ENCODE data around the gene FES.
"Not testable (repeated sequence)": the region's sequence is repeated elsewhere in the genome, so short reads cannot be mapped to it uniquely, and the experiment has no call there.

Gene FES

DNA sequence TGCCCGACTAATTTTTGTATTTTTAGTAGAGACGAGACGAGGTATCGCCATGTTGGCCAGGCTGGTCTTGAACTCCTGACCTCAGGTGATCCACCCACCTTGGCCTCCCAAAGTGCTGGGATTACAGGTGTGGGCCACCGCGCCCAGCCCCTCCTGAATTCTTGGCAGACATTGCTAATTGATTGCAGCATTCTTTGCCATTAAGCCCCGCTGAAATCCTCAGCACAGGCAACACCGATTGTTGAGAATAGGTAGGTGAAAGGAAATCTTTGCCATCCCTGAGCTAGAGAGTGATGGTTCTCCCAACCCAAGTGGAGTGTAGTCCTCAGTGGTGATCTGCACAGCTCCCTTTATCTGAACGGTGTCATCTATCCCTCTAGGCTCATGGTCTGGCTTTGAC is 20.4 kb downstream of the FES start:
- TF ChIP-seq, protein P1, sequence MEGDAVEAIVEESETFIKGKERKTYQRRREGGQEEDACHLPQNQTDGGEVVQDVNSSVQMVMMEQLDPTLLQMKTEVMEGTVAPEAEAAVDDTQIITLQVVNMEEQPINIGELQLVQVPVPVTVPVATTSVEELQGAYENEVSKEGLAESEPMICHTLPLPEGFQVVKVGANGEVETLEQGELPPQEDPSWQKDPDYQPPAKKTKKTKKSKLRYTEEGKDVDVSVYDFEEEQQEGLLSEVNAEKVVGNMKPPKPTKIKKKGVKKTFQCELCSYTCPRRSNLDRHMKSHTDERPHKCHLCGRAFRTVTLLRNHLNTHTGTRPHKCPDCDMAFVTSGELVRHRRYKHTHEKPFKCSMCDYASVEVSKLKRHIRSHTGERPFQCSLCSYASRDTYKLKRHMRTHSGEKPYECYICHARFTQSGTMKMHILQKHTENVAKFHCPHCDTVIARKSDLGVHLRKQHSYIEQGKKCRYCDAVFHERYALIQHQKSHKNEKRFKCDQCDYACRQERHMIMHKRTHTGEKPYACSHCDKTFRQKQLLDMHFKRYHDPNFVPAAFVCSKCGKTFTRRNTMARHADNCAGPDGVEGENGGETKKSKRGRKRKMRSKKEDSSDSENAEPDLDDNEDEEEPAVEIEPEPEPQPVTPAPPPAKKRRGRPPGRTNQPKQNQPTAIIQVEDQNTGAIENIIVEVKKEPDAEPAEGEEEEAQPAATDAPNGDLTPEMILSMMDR (conservative IDR thresholded peaks at IDR 0.05; ENCODE audit: control insufficient read depth, insufficient read depth, low read depth, low read length): no peak
- no peak overlapping the region for H3K4me3 ChIP-seq (ENCODE audit: control insufficient read depth, low read depth, low read length)
- DNase-seq (ENCODE audit: low read depth): no peak

DNA sequence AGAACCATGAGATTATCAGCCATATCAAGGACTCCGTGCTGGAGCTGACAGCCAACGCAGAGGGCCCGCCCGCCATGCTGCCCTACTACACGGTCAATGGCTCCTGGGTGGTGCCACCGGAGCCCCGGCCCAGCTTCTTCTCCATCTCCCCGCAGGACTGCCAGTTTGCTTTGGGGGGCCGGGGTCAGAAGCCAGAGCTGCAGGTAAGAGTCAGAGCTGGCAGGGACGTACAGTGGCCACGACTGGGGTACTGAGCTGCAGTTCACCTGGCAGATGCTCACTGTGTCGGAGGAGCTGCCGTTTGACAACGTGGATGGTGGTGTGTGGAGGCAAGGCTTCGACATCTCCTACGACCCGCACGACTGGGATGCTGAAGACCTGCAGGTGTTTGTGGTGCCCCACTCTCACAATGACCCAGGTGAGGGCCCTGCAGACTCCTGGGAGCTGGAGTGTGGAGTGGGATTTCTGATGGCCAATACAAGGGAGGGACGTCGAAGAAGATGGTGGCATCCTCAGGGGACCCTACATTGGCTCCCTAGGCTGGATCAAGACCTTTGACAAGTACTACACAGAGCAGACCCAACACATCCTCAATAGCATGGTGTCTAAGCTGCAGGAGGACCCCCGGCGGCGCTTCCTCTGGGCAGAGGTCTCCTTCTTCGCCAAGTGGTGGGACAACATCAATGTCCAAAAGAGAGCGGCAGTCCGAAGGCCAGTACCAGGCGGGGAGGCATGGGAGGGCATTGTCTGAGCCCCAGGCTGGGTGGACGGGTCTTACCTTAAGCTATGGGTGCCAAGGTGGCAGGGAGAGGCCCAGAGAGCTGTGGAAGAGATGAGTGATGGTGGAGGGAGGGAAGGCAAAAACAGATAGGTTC is 21.2 kb downstream of the FES start:
- TF ChIP-seq, protein P1 (conservative IDR thresholded peaks at IDR 0.05; ENCODE audit: control insufficient read depth, insufficient read depth, low read depth, low read length): no peak
- DNase-seq (ENCODE audit: low read depth): no peak
- H3K4me3 ChIP-seq (ENCODE audit: control insufficient read depth, low read depth, low read length): no peak overlapping the region

DNA sequence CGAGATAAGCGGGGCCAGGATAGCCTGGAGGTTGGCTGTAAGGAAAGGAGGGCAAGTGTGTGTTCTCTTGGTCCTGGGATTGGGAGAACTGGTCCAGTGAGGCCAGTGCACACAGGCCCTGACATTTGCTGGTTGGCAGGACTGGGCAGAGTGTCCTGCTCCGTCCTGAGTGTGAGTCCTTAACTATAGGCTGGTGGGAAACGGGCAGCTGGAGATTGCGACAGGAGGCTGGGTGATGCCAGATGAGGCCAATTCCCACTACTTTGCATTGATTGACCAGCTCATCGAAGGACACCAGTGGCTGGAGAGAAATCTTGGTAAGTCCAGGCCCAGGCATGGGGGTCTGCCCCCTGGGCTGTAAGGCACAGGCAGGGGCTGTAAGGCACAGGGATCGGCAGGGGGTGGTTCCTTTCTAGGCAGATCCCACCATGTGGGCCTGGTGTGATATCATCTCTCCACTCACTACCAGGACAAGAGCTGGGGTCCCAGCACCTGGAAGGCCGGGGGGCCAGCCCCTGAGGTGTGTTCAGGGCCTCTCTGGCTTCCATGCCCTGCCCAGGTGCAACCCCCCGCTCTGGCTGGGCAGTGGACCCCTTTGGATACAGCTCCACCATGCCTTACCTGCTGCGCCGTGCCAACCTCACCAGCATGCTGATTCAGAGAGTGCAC is 22.0 kb downstream of the FES start:
- TF ChIP-seq, protein P1 (conservative IDR thresholded peaks at IDR 0.05; ENCODE audit: control insufficient read depth, insufficient read depth, low read depth, low read length): no peak
- no peak for DNase-seq (ENCODE audit: low read depth)
- no peak overlapping the region for H3K4me3 ChIP-seq (ENCODE audit: control insufficient read depth, low read depth, low read length)

DNA sequence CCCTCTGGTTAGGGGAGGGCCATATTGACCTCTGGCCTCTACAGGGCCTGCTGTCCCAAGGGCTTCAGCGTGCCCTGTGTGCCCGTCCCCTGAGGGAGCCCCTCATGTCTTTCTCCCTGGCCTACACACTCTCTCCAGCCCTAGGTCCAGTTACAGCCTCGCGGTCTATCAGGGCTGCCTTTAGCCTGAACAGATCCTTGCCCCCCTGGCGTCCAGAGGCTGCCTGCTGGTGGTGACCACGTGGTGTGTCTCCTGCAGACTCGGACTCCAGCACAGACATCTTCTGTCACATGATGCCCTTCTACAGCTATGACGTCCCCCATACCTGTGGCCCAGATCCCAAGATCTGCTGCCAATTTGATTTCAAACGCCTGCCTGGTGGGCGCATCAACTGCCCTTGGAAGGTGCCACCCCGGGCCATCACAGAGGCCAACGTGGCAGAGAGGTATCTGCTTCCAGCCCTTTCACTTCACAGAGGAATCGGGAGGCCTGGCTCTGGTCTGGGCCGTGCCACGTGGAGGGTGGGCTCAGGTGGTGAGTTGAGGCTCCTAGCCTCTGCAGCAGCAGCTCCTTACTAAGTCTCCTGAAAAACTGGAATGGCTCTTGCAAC is 22.9 kb downstream of the FES start:
- H3K4me3 ChIP-seq (ENCODE audit: control insufficient read depth, low read depth, low read length): no peak overlapping the region
- DNase-seq (ENCODE audit: low read depth): no peak
- TF ChIP-seq, protein P1 (conservative IDR thresholded peaks at IDR 0.05; ENCODE audit: control insufficient read depth, insufficient read depth, low read depth, low read length): no peak

DNA sequence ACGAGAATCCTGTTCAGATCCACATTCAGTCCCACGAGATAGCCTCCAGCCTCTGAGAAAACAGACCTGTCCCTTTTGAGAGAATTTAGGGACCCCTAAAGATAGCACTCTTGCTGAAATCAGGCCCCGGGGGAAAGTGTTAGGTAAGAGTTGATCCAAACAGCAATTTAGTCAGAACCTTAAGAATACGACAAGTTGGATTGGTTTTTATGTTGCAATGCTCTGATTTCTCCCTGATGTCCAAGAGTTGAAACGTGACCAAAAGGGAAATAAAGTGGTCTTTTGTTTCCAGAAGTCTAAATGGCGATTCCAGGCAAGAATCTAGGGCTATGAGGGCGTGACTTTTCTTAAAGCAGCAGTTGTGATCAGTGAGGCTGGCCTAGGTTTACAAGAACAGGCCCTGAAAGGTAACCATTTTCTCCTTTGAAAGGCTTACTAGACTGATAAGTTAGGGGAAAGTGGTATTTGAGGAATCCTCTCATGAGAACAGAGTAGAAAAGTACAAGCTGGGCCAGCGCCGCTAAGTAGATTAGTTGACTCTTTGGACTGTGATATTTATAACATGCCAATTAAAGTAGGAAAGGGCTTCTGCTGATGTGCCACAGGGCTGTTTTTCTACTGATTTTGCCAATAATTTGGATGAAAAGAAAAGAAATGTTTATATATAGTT is 23.7 kb downstream of the FES start:
- TF ChIP-seq, protein P1 (conservative IDR thresholded peaks at IDR 0.05; ENCODE audit: control insufficient read depth, insufficient read depth, low read depth, low read length): no peak
- DNase-seq (ENCODE audit: low read depth): no peak
- H3K4me3 ChIP-seq (ENCODE audit: control insufficient read depth, low read depth, low read length): no peak overlapping the region

DNA sequence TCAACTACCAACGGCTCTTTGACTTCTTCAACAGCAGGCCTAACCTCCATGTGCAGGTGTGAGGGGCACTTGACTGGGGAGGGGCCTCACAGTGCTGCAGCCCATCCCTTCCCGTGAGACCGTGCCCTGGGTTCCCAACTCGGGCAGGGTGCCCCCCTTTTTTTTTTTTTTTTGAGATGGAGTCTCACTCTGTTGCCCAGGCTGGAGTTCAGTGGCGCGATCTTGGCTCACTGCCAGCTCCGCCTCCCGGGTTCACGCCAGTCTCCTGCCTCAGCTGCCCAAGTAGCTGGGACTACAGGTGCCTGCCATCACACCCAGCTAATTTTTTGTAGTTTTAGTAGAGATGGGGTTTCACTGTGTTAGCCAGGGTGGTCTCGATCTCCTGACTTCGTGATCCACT is 25.1 kb downstream of the FES start:
- DNase-seq (ENCODE audit: low read depth); H3K4me3 ChIP-seq (ENCODE audit: control insufficient read depth, low read depth, low read length): not testable (repeated sequence)
